ENCODE data around the gene PARP11. TPM values are rescaled to one million over a fixed set of nuclear protein-coding genes. Genes with fewer than 3 reads are reported as not detected.

PARP11 gene
- total and polyA plus RNA-seq, 2 donors (not counting 1 experiment from before 2014, with no cell fraction given) = 6.4 to 26.3 TPM

DNA sequence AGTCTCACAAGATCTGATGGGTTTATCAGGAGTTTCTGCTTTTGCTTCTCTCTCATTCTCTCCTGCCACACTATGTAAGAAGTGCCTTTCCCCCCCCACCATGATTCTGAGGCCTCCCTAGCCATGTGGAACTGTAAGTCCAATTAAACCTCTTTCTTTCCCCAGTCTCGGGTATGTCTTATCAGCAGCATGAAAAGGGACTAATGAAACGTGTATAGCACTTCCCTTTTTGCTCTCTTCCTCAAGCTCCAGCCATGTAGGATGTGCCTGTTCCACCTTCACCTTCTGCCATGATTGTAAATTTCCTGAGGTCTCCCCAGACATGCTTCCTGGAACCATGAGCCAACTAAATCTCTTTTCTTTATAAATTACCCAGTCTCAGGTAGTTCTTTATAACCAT lies 113.3 kb downstream of the PARP11 start:
- intact Hi-C loops (cut with micrococcal nuclease) = no loop called here
- Mint-ChIP-seq H3K9me3 (ENCODE audit: insufficient read depth) (no peaks in the 10 kb centered on the region), H3K27ac (no peak overlapping the region), H3K4me1 (no peaks in the 10 kb centered on the region), H3K27me3 (peaks cover 4% of the 10 kb centered on the region), H3K4me3 (no peak overlapping the region)
- 36% methylated on average over 2 of the region's 2 CpGs for WGBS (ENCODE audit: insufficient coverage)
- ATAC-seq (ENCODE audit: low read depth) (no peak), DNase-seq (no peak)
- H3K4me1 ChIP-seq (ENCODE audit: control insufficient read depth in 2 of 2, insufficient read depth in 2 of 2, low read length in 2 of 2) = no peaks in the 10 kb centered on the region
- H3K4me2 ChIP-seq (replicated peaks; ENCODE audit: low read depth, low read length, poor library complexity, severe bottlenecking) = no peak overlapping the region
- no peaks in the 10 kb centered on the region for H4K20me1 ChIP-seq (ENCODE audit: control insufficient read depth, insufficient read depth, low read length, poor library complexity, severe bottlenecking)
- H2AFZ ChIP-seq (ENCODE audit: insufficient read depth, low read depth, low read length, poor library complexity, severe bottlenecking) = no peak overlapping the region
- no peak overlapping the region for H3K9ac ChIP-seq (ENCODE audit: low read length)
- peaks cover 0 to 3% of the 10 kb centered on the region in 2 experiments for H3K36me3 ChIP-seq (replicated peaks in 1 of 2; ENCODE audit: control extremely low read depth in 1 of 2, control insufficient read depth in 1 of 2, extremely low read depth in 1 of 2, insufficient read depth in 2 of 2, low read length in 1 of 2)
- no peak for TF ChIP-seq EZH2 (IDR thresholded peaks at IDR 0.05; ENCODE audit: borderline replicate concordance, insufficient read depth, low read depth, low read length, poor library complexity, severe bottlenecking)
- no peak for TF ChIP-seq CTCF (IDR thresholded peaks at IDR 0.05)
- H3K27me3 ChIP-seq (replicated peaks in 1 of 4; ENCODE audit: control extremely low read depth in 1 of 4, control insufficient read depth in 3 of 4, insufficient read depth in 4 of 4, low read length in 3 of 4) = no peaks in the 10 kb centered on the region
- POLR2A ChIA-PET = interaction anchor here (0.6 kb wide), 1 partner anchor 18 kb away, joined by 4 read pairs; no protein-coding TSS in a partner anchor
- H3K4me3 ChIP-seq (ENCODE audit: control extremely low read depth in 1 of 5, extremely low read depth in 1 of 5, insufficient read depth in 1 of 5, low read depth in 2 of 5, low read length in 4 of 5) = no peak overlapping the region
- H3K27ac ChIP-seq (ENCODE audit: low read length in 2 of 2) = no peak overlapping the region
- H3K9me3 ChIP-seq (ENCODE audit: control extremely low read depth in 1 of 3, control insufficient read depth in 2 of 3, insufficient read depth in 1 of 3, low read length in 2 of 3) = no peaks in the 10 kb centered on the region
- H3K79me2 ChIP-seq (ENCODE audit: control insufficient read depth, insufficient read depth, low read length) = peaks cover 15% of the 10 kb centered on the region
- CTCF ChIA-PET = no interaction called here

Other genes starting within 250 kb of the PARP11 start
- 26.1 and 26.8 TPM in 2 replicates for gene CRACR2A, start 120.3 kb downstream of the PARP11 start, total RNA-seq
- gene CRACR2A, start 120.3 kb downstream of the PARP11 start, polyA plus RNA-seq = 15.2 and 18.0 TPM in 2 replicates